ENCODE results near the gene NTM.
"Not testable (repeated sequence)": the region's sequence is repeated elsewhere in the genome, so short reads cannot be mapped to it uniquely, and the experiment has no call there.

NTM gene

DNA sequence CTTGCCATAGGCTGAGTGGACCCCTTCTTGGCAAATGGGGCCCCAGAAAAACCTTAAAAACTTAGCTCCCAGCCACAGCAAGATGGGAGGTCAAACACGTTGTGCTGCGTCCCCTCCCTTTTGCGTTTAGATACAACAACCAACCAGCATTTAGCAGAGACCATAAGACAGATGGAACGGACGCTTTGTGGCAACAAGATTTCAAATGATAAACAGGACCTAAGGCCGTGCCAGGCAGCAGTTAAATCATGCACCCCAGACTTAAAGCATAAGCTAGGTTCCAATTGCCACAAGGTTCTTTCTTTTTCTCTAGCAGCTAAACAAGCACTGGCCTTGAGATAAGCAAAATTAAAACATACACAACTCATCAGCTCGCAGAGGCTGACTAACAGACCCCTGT is 39.4 kb upstream of the NTM start:
- no peak overlapping the region for H3K27ac ChIP-seq (ENCODE audit: poor library complexity, severe bottlenecking)
- TF ChIP-seq, protein P1, sequence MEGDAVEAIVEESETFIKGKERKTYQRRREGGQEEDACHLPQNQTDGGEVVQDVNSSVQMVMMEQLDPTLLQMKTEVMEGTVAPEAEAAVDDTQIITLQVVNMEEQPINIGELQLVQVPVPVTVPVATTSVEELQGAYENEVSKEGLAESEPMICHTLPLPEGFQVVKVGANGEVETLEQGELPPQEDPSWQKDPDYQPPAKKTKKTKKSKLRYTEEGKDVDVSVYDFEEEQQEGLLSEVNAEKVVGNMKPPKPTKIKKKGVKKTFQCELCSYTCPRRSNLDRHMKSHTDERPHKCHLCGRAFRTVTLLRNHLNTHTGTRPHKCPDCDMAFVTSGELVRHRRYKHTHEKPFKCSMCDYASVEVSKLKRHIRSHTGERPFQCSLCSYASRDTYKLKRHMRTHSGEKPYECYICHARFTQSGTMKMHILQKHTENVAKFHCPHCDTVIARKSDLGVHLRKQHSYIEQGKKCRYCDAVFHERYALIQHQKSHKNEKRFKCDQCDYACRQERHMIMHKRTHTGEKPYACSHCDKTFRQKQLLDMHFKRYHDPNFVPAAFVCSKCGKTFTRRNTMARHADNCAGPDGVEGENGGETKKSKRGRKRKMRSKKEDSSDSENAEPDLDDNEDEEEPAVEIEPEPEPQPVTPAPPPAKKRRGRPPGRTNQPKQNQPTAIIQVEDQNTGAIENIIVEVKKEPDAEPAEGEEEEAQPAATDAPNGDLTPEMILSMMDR (IDR thresholded peaks at IDR 0.05; ENCODE audit: poor library complexity, severe bottlenecking) = no peak

DNA sequence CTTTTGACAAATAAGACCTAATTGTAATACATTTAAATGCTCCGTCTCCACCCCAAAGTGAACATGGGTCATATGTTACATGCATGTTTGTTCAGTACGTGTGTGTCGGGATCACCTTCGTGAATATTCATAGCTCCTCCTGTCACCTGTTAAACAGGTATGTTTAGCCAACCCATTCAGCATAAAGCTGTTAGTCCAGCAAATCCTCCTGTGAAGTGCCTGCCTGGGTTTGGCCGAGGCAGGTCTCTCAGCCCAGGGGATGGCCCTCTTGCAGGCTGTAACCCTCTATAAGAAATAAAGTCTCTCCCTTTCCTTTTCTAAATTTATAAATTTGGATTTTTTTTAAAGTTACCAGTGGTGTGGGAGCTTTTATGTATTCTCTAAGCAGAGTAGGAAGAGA is 38.9 kb upstream of the NTM start:
- ATAC-seq (ENCODE audit: low read depth) = no peak
- no peak overlapping the region for H3K4me3 ChIP-seq (ENCODE audit: severe bottlenecking)
- DNase-seq (ENCODE audit: low spot score) = no peak
- H3K36me3 ChIP-seq (ENCODE audit: low read depth) = no peaks in the 10 kb centered on the region
- H3K4me1 ChIP-seq (ENCODE audit: insufficient read depth, poor library complexity, severe bottlenecking) = no peaks in the 10 kb centered on the region
- TF ChIP-seq, protein P1 (IDR thresholded peaks at IDR 0.05; ENCODE audit: poor library complexity, severe bottlenecking) = no peak
- no peak overlapping the region for H3K27ac ChIP-seq (ENCODE audit: poor library complexity, severe bottlenecking)
- H3K9me3 ChIP-seq (ENCODE audit: severe bottlenecking) = no peaks in the 10 kb centered on the region
- peaks cover 30% of the 10 kb centered on the region for H3K27me3 ChIP-seq (ENCODE audit: insufficient read depth, poor library complexity, severe bottlenecking)

More for the DNA sequence above, 39.4 kb upstream of the NTM start:
- Histone ChIP-seq H3K4me1 (ENCODE audit: insufficient read depth, poor library complexity, severe bottlenecking) (no peaks in the 10 kb centered on the region), H3K9me3 (ENCODE audit: severe bottlenecking) (no peaks in the 10 kb centered on the region), H3K36me3 (ENCODE audit: low read depth) (no peaks in the 10 kb centered on the region), H3K4me3 (ENCODE audit: severe bottlenecking) (no peak overlapping the region), H3K27me3 (ENCODE audit: insufficient read depth, poor library complexity, severe bottlenecking) (peaks cover 27% of the 10 kb centered on the region)
- ATAC-seq (ENCODE audit: low read depth) (no peak), DNase-seq (ENCODE audit: low spot score) (no peak)

DNA sequence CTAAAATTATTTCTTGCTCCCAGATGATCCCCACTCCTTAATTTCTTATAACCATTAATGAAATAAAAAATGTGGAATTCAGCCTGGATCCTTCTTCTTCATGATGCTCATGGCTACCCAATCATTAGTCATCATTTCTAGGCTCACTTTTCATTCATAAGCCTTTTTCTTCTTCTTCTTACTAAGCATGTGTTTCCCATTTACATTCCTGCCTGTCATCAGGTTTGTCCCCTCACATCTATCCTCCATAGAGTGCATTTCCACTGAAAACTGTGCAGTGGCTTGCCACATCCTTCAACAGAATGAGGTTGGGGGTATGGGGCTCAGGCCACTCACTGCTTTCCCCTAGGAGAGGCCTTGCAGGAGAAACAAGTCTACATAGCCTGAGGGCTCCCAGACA is 35.8 kb upstream of the NTM start:
- DNase-seq (ENCODE audit: low spot score) (no peak), ATAC-seq (ENCODE audit: low read depth) (no peak)
- Histone ChIP-seq H3K4me1 (ENCODE audit: insufficient read depth, poor library complexity, severe bottlenecking) (no peaks in the 10 kb centered on the region), H3K4me3 (ENCODE audit: severe bottlenecking) (no peak overlapping the region), H3K27ac (ENCODE audit: poor library complexity, severe bottlenecking) (no peak overlapping the region), H3K27me3 (ENCODE audit: insufficient read depth, poor library complexity, severe bottlenecking) (peaks cover 30% of the 10 kb centered on the region), H3K9me3 (ENCODE audit: severe bottlenecking) (no peaks in the 10 kb centered on the region), H3K36me3 (ENCODE audit: low read depth) (no peaks in the 10 kb centered on the region)
- TF ChIP-seq, protein P1 (IDR thresholded peaks at IDR 0.05; ENCODE audit: poor library complexity, severe bottlenecking) = no peak

DNA sequence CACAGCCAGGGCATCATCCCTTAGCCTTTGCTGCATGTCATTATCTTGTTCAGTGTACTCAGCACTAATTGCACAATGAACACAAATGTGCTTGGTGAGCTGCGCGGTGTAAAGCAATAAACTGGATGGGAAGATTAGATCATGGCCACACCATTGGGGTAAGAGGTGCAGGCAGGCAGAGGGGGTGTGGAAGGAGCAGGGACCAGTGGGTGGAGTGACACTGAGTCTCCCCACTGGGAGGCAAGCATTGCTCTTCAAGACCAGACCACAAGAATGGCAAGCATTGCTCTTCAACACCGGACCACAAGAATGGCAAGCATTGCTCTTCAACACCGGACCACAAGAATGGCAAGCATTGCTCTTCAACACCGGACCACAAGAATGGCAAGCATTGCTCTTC is 28.5 kb upstream of the NTM start:
- not testable (repeated sequence) for ATAC-seq (ENCODE audit: low read depth); H3K27me3 ChIP-seq (ENCODE audit: insufficient read depth, poor library complexity, severe bottlenecking); H3K4me3 ChIP-seq (ENCODE audit: severe bottlenecking); H3K9me3 ChIP-seq (ENCODE audit: severe bottlenecking); DNase-seq (ENCODE audit: low spot score); H3K4me1 ChIP-seq (ENCODE audit: insufficient read depth, poor library complexity, severe bottlenecking); H3K36me3 ChIP-seq (ENCODE audit: low read depth); H3K27ac ChIP-seq (ENCODE audit: poor library complexity, severe bottlenecking)

DNA sequence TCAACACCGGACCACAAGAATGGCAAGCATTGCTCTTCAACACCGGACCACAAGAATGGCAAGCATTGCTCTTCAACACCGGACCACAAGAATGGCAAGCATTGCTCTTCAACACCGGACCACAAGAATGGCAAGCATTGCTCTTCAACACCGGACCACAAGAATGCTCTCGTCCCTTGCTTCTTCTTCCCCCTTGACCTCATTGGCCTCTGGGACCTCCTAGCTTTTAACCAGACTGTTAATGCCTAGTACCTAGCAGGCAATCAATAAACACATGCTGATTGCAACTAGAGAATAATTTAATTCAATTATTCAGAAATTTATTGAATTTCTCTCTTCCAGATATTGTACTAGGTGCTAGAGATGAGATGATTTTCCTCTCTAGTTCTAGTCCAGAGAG is 28.0 kb upstream of the NTM start:
- DNase-seq (ENCODE audit: low spot score); H3K4me1 ChIP-seq (ENCODE audit: insufficient read depth, poor library complexity, severe bottlenecking); H3K9me3 ChIP-seq (ENCODE audit: severe bottlenecking); H3K4me3 ChIP-seq (ENCODE audit: severe bottlenecking); H3K36me3 ChIP-seq (ENCODE audit: low read depth); ATAC-seq (ENCODE audit: low read depth); H3K27me3 ChIP-seq (ENCODE audit: insufficient read depth, poor library complexity, severe bottlenecking); H3K27ac ChIP-seq (ENCODE audit: poor library complexity, severe bottlenecking): not testable (repeated sequence)

DNA sequence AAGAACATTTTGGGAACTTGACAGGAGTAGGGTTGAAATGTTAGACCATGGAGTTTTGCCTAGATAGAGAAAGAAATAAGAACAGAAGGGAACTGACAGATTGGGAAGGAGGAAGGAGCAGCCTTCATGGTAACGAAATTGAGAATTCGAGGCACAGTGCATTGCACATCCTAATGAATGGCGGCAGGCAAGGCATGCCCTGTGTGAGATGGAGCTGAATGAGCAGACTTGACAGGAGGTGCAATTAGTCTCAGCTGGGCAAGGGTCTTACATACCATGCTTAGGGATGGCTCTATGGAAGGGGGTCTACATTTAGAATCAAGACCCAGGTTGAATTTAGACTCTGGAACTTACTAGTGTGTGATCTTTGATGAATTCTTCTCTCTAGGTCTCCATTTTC is 25.0 kb upstream of the NTM start:
- Histone ChIP-seq H3K4me1 (ENCODE audit: insufficient read depth, poor library complexity, severe bottlenecking) (no peaks in the 10 kb centered on the region), H3K27me3 (ENCODE audit: insufficient read depth, poor library complexity, severe bottlenecking) (no peaks in the 10 kb centered on the region), H3K4me3 (ENCODE audit: severe bottlenecking) (no peak overlapping the region), H3K36me3 (ENCODE audit: low read depth) (no peaks in the 10 kb centered on the region), H3K27ac (ENCODE audit: poor library complexity, severe bottlenecking) (no peak overlapping the region), H3K9me3 (ENCODE audit: severe bottlenecking) (no peaks in the 10 kb centered on the region)
- no peak for ATAC-seq (ENCODE audit: low read depth)
- TF ChIP-seq, protein P1 (IDR thresholded peaks at IDR 0.05; ENCODE audit: poor library complexity, severe bottlenecking) = no peak
- DNase-seq (ENCODE audit: low spot score) = no peak
